OCI-LY1 (cell line): ENCODE results near the gene LAMA3.

Experiments used
- H2AFZ ChIP-seq: fragments of 200-600 bp; sonication (generic), shearing (Covaris generic); 2 replicates; pipeline ENCODE4 v1.6.0; 2014; ENCODE audit warnings: antibody characterized with exemption, mild to moderate bottlenecking, low read length
- H3F3A ChIP-seq: fragments of 200-600 bp; sonication (generic), shearing (Covaris generic); 2 replicates; pipeline ENCODE4 v1.6.0; 2014; ENCODE audit warnings: mild to moderate bottlenecking, antibody characterized with exemption, low read length, moderate library complexity; ENCODE audit not compliant: insufficient read depth
- H3K27ac ChIP-seq: fragments of 200-600 bp; sonication (generic); 2 replicates; pipeline ENCODE4 v1.5.1; 2014; ENCODE audit warnings: low read length, mixed run types, mild to moderate bottlenecking, low read depth; ENCODE audit not compliant: poor library complexity, severe bottlenecking
- H3K27me3 ChIP-seq: fragments of 200-600 bp; sonication (generic); 2 replicates; pipeline ENCODE4 v1.6.0; 2014; ENCODE audit warnings: antibody characterized with exemption, mild to moderate bottlenecking, low read length, moderate library complexity; ENCODE audit not compliant: insufficient read depth
- H3K36me3 ChIP-seq: fragments of 200-600 bp; sonication (generic); 2 replicates; pipeline ENCODE4 v1.6.1; 2014; ENCODE audit warnings: mild to moderate bottlenecking, antibody characterized with exemption, low read length, moderate library complexity, mixed read lengths; ENCODE audit not compliant: insufficient read depth
- H3K4me1 ChIP-seq: fragments of 200-600 bp; sonication (generic); 2 replicates; pipeline ENCODE4 v1.5.1; 2014; ENCODE audit warnings: mild to moderate bottlenecking, low read length, moderate library complexity; ENCODE audit not compliant: insufficient read depth, severe bottlenecking
- H3K4me2 ChIP-seq: fragments of 200-600 bp; sonication (generic), shearing (Covaris generic); 2 replicates; pipeline ENCODE4 v1.6.1; 2014; ENCODE audit warnings: low read length
- H3K4me3 ChIP-seq: fragments of 200-600 bp; sonication (generic); 2 replicates; pipeline ENCODE4 v1.5.1; 2014; ENCODE audit warnings: low read length, low read depth, mild to moderate bottlenecking, mixed read lengths; ENCODE audit not compliant: poor library complexity, severe bottlenecking
- H3K79me2 ChIP-seq: fragments of 200-600 bp; shearing (Covaris generic); 2 replicates; pipeline ENCODE4 v1.6.1; 2016; ENCODE audit warnings: mixed run types, low read length, mixed read lengths; ENCODE audit not compliant: insufficient read depth
- H3K9ac ChIP-seq: fragments of 200-600 bp; sonication (generic), shearing (Covaris generic); 2 replicates; pipeline ENCODE4 v1.6.1; 2014; ENCODE audit warnings: mild to moderate bottlenecking, low read length, mixed read lengths
- H3K9me2 ChIP-seq: fragments of 200-600 bp; sonication (generic), shearing (Covaris generic); 2 replicates; pipeline ENCODE4 v1.6.1; 2014; ENCODE audit warnings: low read depth, mild to moderate bottlenecking, low read length, mixed read lengths
- H3K9me3 ChIP-seq: fragments of 200-600 bp; shearing (Covaris generic); 2 replicates; pipeline ENCODE4 v1.6.1; 2014; ENCODE audit warnings: low read length, mixed read lengths
- H4K20me1 ChIP-seq: fragments of 200-600 bp; sonication (generic), shearing (Covaris generic); 2 replicates; pipeline ENCODE4 v1.6.0; 2016; ENCODE audit warnings: mild to moderate bottlenecking, low read length; ENCODE audit not compliant: insufficient read depth
- EZH2 ChIP-seq: fragments of 200-600 bp; sonication (generic), shearing (Covaris generic); IDR thresholded peaks from 2 replicates; pipeline ENCODE4 v1.8.0; 2017; ENCODE audit warnings: borderline replicate concordance, mixed run types, mild to moderate bottlenecking, antibody characterized with exemption, low read length, moderate library complexity, mixed read lengths
- TF ChIP-seq, protein P1 (sequence below): fragments of 200-600 bp; sonication (generic), shearing (Covaris generic); IDR thresholded peaks from 2 replicates; pipeline ENCODE4 v1.5.1; 2017; ENCODE audit warnings: mild to moderate bottlenecking, antibody characterized with exemption, low read length, moderate library complexity, mixed read lengths

The LAMA3 gene

DNA sequence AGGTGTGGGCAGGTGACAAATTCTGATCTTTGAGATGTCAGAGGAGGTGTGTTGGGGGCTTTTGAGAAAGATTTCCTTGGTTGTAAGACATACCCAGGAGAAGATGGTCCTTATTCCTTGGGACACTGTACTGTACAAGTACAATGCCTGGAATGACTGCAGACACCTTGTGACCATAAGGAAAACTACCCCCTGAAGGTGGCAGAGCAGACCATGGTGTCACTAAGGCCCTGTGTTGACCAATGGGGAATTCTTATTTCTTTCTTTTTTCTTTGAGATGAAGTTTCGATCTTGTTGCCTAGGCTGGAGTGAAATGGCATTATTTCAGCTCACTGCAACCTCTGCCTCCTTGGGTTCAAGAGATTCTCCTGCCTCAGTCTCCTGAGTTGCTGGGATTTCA is 22.1 kb upstream of the LAMA3 start:
- H3K27me3 ChIP-seq: 0 out of 2 replicates have a peak, but pooled peaks cover 3% of the 10 kb centered on the region
- no peak for TF ChIP-seq EZH2
- TF ChIP-seq, protein P1, sequence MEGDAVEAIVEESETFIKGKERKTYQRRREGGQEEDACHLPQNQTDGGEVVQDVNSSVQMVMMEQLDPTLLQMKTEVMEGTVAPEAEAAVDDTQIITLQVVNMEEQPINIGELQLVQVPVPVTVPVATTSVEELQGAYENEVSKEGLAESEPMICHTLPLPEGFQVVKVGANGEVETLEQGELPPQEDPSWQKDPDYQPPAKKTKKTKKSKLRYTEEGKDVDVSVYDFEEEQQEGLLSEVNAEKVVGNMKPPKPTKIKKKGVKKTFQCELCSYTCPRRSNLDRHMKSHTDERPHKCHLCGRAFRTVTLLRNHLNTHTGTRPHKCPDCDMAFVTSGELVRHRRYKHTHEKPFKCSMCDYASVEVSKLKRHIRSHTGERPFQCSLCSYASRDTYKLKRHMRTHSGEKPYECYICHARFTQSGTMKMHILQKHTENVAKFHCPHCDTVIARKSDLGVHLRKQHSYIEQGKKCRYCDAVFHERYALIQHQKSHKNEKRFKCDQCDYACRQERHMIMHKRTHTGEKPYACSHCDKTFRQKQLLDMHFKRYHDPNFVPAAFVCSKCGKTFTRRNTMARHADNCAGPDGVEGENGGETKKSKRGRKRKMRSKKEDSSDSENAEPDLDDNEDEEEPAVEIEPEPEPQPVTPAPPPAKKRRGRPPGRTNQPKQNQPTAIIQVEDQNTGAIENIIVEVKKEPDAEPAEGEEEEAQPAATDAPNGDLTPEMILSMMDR: no peak
- no peaks in the 10 kb centered on the region for H3K36me3 ChIP-seq
- no peaks in the 10 kb centered on the region for H3K9me2 ChIP-seq
- no peaks in the 10 kb centered on the region for H3F3A ChIP-seq
- no peaks in the 10 kb centered on the region for H3K4me1 ChIP-seq
- H3K79me2 ChIP-seq: no peaks in the 10 kb centered on the region
- H3K4me3 ChIP-seq: no peak overlapping the region
- H3K9ac ChIP-seq: no peak overlapping the region
- H4K20me1 ChIP-seq: no peaks in the 10 kb centered on the region
- H2AFZ ChIP-seq: no peak overlapping the region
- H3K4me2 ChIP-seq: no peak overlapping the region
- H3K9me3 ChIP-seq: no peaks in the 10 kb centered on the region
- no peak overlapping the region for H3K27ac ChIP-seq

DNA sequence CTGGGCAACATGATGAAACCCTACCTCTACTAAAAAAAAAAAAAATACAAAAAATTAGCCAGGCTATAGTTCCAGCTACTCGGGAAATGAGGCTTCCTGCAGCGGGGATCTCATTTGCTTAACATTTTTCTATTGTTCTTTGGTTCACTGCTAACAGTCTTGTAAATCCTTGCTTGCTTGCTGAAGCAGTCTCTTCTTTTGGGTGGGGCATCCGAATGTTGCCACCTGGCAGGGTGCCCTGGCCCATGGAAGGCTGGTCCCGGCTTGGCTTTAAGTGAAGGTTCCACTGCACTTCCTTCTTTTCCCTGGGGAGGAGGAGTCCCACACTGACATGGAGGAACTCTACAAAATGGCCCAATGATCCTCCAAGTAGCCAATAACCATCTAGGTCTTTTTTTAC is 20.5 kb upstream of the LAMA3 start:
- Histone ChIP-seq H3K4me1 (no peaks in the 10 kb centered on the region), H3K9me3 (no peaks in the 10 kb centered on the region), H3K4me3 (no peak overlapping the region), H3K36me3 (no peaks in the 10 kb centered on the region), H3K9me2 (no peaks in the 10 kb centered on the region), H3K9ac (no peak overlapping the region), H3K27me3 (0 out of 2 replicates have a peak, but pooled peaks cover 3% of the 10 kb centered on the region), H3K79me2 (no peaks in the 10 kb centered on the region), H3K4me2 (no peak overlapping the region), H3K27ac (no peak overlapping the region), H3F3A (no peaks in the 10 kb centered on the region), H2AFZ (no peak overlapping the region), H4K20me1 (no peaks in the 10 kb centered on the region)
- TF ChIP-seq, protein P1: no peak
- no peak for TF ChIP-seq EZH2

DNA sequence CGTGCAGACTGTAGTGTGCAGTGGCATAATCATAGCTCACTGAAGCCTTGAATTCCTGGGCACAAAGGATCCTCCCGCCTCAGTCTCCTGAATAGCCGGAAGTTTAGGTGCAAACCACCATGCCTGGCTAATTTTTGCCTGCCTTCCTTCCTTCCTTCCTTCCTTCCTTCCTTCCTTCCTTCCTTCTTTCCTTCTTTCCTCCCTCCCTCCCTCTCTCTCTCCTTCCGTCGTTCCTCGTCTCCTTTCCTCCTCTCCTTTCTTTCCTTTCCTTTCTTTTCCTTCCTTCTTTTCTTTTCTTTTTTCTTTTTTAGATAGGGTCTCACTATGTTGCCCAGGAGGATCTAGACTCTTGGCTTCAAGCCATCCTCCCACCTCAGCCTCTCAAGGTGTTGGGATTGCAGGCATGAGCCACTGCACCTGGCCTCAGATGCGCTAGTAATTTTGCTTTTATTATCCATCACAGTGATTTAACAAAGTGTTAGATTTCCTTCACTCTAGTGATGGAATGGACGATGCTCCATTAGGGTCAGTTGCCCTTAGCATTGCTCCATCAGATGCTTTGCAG is 20.0 kb upstream of the LAMA3 start:
- Histone ChIP-seq H3F3A (no peaks in the 10 kb centered on the region), H3K9me2 (no peaks in the 10 kb centered on the region), H3K9me3 (no peaks in the 10 kb centered on the region), H4K20me1 (no peaks in the 10 kb centered on the region), H3K9ac (no peak overlapping the region), H3K4me3 (no peak overlapping the region), H3K27me3 (0 out of 2 replicates have a peak, but pooled peaks cover 3% of the 10 kb centered on the region), H3K4me2 (no peak overlapping the region), H3K36me3 (no peaks in the 10 kb centered on the region), H3K79me2 (no peaks in the 10 kb centered on the region), H2AFZ (no peak overlapping the region), H3K27ac (no peak overlapping the region), H3K4me1 (no peaks in the 10 kb centered on the region)
- TF ChIP-seq EZH2: no peak
- TF ChIP-seq, protein P1: no peak
